NCI-H2081 treated with DMSO at 0.1 percent for 48 hours (cell line): ENCODE results near the gene IL5RA.

Experiments used
- DNase-seq: peaks from one replicate; lab custom pipeline; 2025; lab: John Stamatoyannopoulos, UW

Gene IL5RA

DNA sequence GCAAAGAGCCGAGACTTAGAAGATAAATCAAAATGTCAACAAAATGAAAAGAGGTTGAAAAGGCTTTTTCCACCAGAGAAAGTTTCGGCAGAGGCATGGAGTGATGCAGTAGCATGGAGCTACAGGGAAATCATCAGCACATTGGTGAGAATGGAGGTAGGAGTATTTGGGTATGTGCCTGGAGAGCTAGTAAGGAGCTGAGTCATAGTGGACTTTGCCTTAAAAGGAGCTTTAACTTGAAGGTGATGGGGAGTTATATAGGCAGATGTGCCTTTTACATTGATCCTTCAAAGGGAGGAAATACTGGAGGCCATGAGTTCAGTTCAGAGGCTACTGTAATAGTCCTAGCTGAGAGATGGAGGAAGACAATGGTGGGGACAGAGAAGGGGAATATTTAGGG lies 44.3 kb downstream of the IL5RA start:
- no peak for DNase-seq

- no peak for DNase-seq
Observed at GRCh38 chr3:3064297-3064696, 45.9 kb downstream of the IL5RA start.

GRCh38 chr3:3059645-3060044 lies 50.5 kb downstream of the IL5RA start:
- no peak for DNase-seq

DNA sequence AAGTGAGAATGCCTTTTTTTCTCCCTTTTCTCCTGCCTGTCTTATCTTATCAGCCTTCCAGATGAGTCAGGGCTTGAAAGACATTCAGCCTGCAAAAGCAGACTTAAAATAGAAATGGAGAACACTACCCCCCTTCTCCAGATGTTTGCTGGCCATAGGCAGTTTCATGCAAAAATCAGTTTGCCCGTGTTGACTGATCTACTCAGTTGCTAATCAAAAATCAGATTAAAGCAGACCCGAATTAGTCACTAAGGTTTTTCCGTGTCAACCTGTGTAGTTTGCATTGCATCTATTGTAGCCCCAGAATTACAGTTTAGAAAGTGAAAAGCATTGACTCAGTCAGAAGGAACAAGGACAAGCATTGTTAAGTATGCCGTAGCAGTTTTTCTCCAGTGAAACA lies 56.2 kb downstream of the IL5RA start:
- no peak for DNase-seq

GRCh38 chr3:3038201-3038991 lies 71.8 kb downstream of the IL5RA start:
- no peak for DNase-seq

GRCh38 chr3:3037156-3037555 lies 73.0 kb downstream of the IL5RA start:
- no peak for DNase-seq

DNA sequence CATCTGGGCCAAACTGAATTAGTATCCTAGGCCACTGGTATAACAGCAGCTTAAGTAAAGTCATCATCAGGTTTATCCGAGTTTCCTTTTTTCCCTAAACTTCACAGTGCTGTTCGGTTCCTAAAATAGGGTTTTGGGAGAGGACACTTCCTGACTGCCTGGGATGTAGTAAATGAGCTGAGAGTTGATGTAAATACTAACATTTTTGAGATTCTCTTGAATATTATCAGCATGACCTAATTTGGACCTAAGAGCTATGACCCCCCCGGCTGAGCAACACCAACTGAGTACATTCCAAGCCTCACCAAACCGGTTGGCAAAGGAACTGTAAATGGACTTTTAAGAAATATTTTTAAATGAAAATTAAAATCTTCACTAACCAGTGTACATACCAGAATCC lies 78.8 kb downstream of the IL5RA start:
- DNase-seq: no peak

GRCh38 chr3:3027976-3028567 lies 82.1 kb downstream of the IL5RA start:
- no peak for DNase-seq

DNA sequence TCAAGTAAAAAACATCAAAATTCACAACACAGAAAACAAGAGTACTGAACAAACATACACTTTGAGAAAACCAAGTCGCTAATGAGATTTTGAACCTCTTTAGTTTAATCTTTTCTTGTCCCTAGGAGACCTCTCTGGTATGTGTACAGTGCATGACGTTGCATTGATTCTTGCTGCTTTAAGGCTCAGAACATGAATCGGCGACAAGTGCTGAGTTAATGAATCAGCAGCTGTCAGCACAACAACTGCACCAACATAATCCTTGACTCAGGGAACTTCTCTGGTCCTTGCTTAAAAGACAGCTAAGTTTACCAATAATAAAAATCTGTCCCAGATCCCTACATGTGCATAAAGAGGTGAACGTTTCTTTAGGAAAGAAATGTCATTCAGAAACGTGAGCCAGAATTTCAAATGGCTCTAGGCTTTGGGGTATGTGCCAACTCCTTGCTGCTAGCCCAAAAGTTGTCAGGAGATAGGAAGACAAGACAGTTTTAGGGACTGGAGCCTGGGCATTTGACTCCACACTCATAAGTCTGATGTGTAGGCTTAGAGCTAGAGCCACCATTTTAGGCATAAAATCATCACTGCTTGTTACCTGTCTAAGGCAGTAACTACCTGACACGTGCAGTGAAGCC lies 86.9 kb downstream of the IL5RA start:
- no peak for DNase-seq

- DNase-seq: no peak
Observed at GRCh38 chr3:3020209-3020608, 90.0 kb downstream of the IL5RA start.
